ENCODE data around the gene KCNK18.

The KCNK18 gene

GRCh38 chr10:117186832-117187615 lies 10.3 kb upstream of the KCNK18 start:
- Histone ChIP-seq H3K36me3 (ENCODE audit: insufficient read depth, low read length) (no peaks in the 10 kb centered on the region), H3K9me3 (ENCODE audit: control insufficient read depth, insufficient read depth, low read length) (no peaks in the 10 kb centered on the region; the same call in 1 of the 2 replicates), H3K9ac (ENCODE audit: low read depth, low read length) (no peak overlapping the region), H3K4me1 (ENCODE audit: insufficient read depth, low read length) (peaks cover 3% of the 10 kb centered on the region; the same call in 1 of the 2 replicates)

- Histone ChIP-seq H3K36me3 (ENCODE audit: insufficient read depth, low read length) (no peaks in the 10 kb centered on the region), H3K9me3 (ENCODE audit: control insufficient read depth, insufficient read depth, low read length) (no peaks in the 10 kb centered on the region; the same call in 1 of the 2 replicates), H3K4me1 (ENCODE audit: insufficient read depth, low read length) (peaks cover 3% of the 10 kb centered on the region; the same call in 1 of the 2 replicates), H3K9ac (ENCODE audit: low read depth, low read length) (no peak overlapping the region)
Measured at GRCh38 chr10:117188371-117188770, 8.9 kb upstream of the KCNK18 start.

GRCh38 chr10:117189557-117189956 lies 7.7 kb upstream of the KCNK18 start:
- Histone ChIP-seq H3K36me3 (ENCODE audit: insufficient read depth, low read length) (no peaks in the 10 kb centered on the region), H3K9me3 (ENCODE audit: control insufficient read depth, insufficient read depth, low read length) (no peaks in the 10 kb centered on the region; the same call in 1 of the 2 replicates), H3K4me1 (ENCODE audit: insufficient read depth, low read length) (peaks cover 3% of the 10 kb centered on the region; the same call in 1 of the 2 replicates), H3K9ac (ENCODE audit: low read depth, low read length) (no peak overlapping the region)

- Histone ChIP-seq H3K9ac (ENCODE audit: low read depth, low read length) (no peak overlapping the region), H3K9me3 (ENCODE audit: control insufficient read depth, insufficient read depth, low read length) (no peaks in the 10 kb centered on the region; the same call in 1 of the 2 replicates), H3K36me3 (ENCODE audit: insufficient read depth, low read length) (no peaks in the 10 kb centered on the region), H3K4me1 (ENCODE audit: insufficient read depth, low read length) (no peaks in the 10 kb centered on the region)
Measured at GRCh38 chr10:117198088-117198487, 799 bp downstream of the KCNK18 start.

- Histone ChIP-seq H3K4me1 (ENCODE audit: insufficient read depth, low read length) (no peaks in the 10 kb centered on the region; the same call in 1 of the 2 replicates), H3K36me3 (ENCODE audit: insufficient read depth, low read length) (no peaks in the 10 kb centered on the region), H3K9me3 (ENCODE audit: control insufficient read depth, insufficient read depth, low read length) (no peaks in the 10 kb centered on the region; the same call in 1 of the 2 replicates), H3K9ac (ENCODE audit: low read depth, low read length) (no peak overlapping the region)
Measured at GRCh38 chr10:117201826-117202225, 4.5 kb downstream of the KCNK18 start.

- Histone ChIP-seq H3K36me3 (ENCODE audit: insufficient read depth, low read length) (no peaks in the 10 kb centered on the region), H3K4me1 (ENCODE audit: insufficient read depth, low read length) (no peaks in the 10 kb centered on the region; the same call in 1 of the 2 replicates), H3K9me3 (ENCODE audit: control insufficient read depth, insufficient read depth, low read length) (no peaks in the 10 kb centered on the region), H3K9ac (ENCODE audit: low read depth, low read length) (no peak overlapping the region)
Measured at GRCh38 chr10:117204316-117204715, 7.0 kb downstream of the KCNK18 start.

- no peaks in the 10 kb centered on the region for H3K4me1 ChIP-seq (ENCODE audit: insufficient read depth, low read length)
- no peaks in the 10 kb centered on the region for H3K36me3 ChIP-seq (ENCODE audit: insufficient read depth, low read length)
- no peaks in the 10 kb centered on the region; the same call in 1 of the 2 replicates for H3K9me3 ChIP-seq (ENCODE audit: control insufficient read depth, insufficient read depth, low read length)
- H3K9ac ChIP-seq (ENCODE audit: low read depth, low read length): no peak overlapping the region
Measured at GRCh38 chr10:117212176-117212575, 14.9 kb downstream of the KCNK18 start.

GRCh38 chr10:117214401-117214800 lies 17.1 kb downstream of the KCNK18 start:
- Histone ChIP-seq H3K4me1 (ENCODE audit: insufficient read depth, low read length) (no peaks in the 10 kb centered on the region), H3K9me3 (ENCODE audit: control insufficient read depth, insufficient read depth, low read length) (no peaks in the 10 kb centered on the region; the same call in 1 of the 2 replicates), H3K9ac (ENCODE audit: low read depth, low read length) (no peak overlapping the region), H3K36me3 (ENCODE audit: insufficient read depth, low read length) (no peaks in the 10 kb centered on the region)

- Histone ChIP-seq H3K36me3 (ENCODE audit: insufficient read depth, low read length) (no peaks in the 10 kb centered on the region), H3K9ac (ENCODE audit: low read depth, low read length) (no peak overlapping the region), H3K9me3 (ENCODE audit: control insufficient read depth, insufficient read depth, low read length) (no peaks in the 10 kb centered on the region; the same call in 1 of the 2 replicates), H3K4me1 (ENCODE audit: insufficient read depth, low read length) (no peaks in the 10 kb centered on the region)
Measured at GRCh38 chr10:117215079-117215478, 17.8 kb downstream of the KCNK18 start.

GRCh38 chr10:117216028-117216427 lies 18.7 kb downstream of the KCNK18 start:
- H3K9ac ChIP-seq (ENCODE audit: low read depth, low read length): peak overlapping the region; percentile 17; the same call in 1 of the 2 replicates
- no peaks in the 10 kb centered on the region; the same call in 1 of the 2 replicates for H3K9me3 ChIP-seq (ENCODE audit: control insufficient read depth, insufficient read depth, low read length)
- H3K36me3 ChIP-seq (ENCODE audit: insufficient read depth, low read length): no peaks in the 10 kb centered on the region
- H3K4me1 ChIP-seq (ENCODE audit: insufficient read depth, low read length): no peaks in the 10 kb centered on the region

- H3K9ac ChIP-seq (ENCODE audit: low read depth, low read length): peak overlapping the region; percentile 64; the same call in 1 of the 2 replicates
Measured at GRCh38 chr10:117216611-117217195, 19.4 kb downstream of the KCNK18 start.

GRCh38 chr10:117217196-117217761 lies 20.0 kb downstream of the KCNK18 start:
- Histone ChIP-seq H3K4me1 (ENCODE audit: insufficient read depth, low read length) (no peaks in the 10 kb centered on the region), H3K36me3 (ENCODE audit: insufficient read depth, low read length) (no peaks in the 10 kb centered on the region), H3K9ac (ENCODE audit: low read depth, low read length) (peak overlapping the region; percentile 64; the same call in 1 of the 2 replicates), H3K9me3 (ENCODE audit: control insufficient read depth, insufficient read depth, low read length) (no peaks in the 10 kb centered on the region)

More at GRCh38 chr10:117216611-117217195, 19.4 kb downstream of the KCNK18 start:
- Histone ChIP-seq H3K4me1 (ENCODE audit: insufficient read depth, low read length) (no peaks in the 10 kb centered on the region), H3K36me3 (ENCODE audit: insufficient read depth, low read length) (no peaks in the 10 kb centered on the region), H3K9me3 (ENCODE audit: control insufficient read depth, insufficient read depth, low read length) (no peaks in the 10 kb centered on the region; the same call in 1 of the 2 replicates)

- H3K4me1 ChIP-seq (ENCODE audit: insufficient read depth, low read length): no peaks in the 10 kb centered on the region
- H3K9ac ChIP-seq (ENCODE audit: low read depth, low read length): no peak overlapping the region
- no peaks in the 10 kb centered on the region for H3K9me3 ChIP-seq (ENCODE audit: control insufficient read depth, insufficient read depth, low read length)
- H3K36me3 ChIP-seq (ENCODE audit: insufficient read depth, low read length): no peaks in the 10 kb centered on the region
Measured at GRCh38 chr10:117218654-117219053, 21.4 kb downstream of the KCNK18 start.

GRCh38 chr10:117221156-117221711 lies 23.9 kb downstream of the KCNK18 start:
- Histone ChIP-seq H3K9me3 (ENCODE audit: control insufficient read depth, insufficient read depth, low read length) (no peaks in the 10 kb centered on the region; the same call in 1 of the 2 replicates), H3K36me3 (ENCODE audit: insufficient read depth, low read length) (no peaks in the 10 kb centered on the region), H3K4me1 (ENCODE audit: insufficient read depth, low read length) (no peaks in the 10 kb centered on the region), H3K9ac (ENCODE audit: low read depth, low read length) (no peak overlapping the region)

Measured in ES-I3 (cell line).